Upper lobe of right lung (tissue), 1 donor: ENCODE data around the gene NABP1. TPM values are rescaled to one million over a fixed set of nuclear protein-coding genes. Genes with fewer than 3 reads are reported as not detected.
A peak's percentile ranks its signal among the peaks of the same experiment; 100 is the strongest.
"Not testable (repeated sequence)": the region's sequence is repeated elsewhere in the genome, so short reads cannot be mapped to it uniquely, and the experiment has no call there.

Experiments used
- ATAC-seq: fragments of 200-7000 bp; cut with Tn5 transposase; one replicate; pipeline ENCODE4 v1.9.1; 2020; ENCODE audit warnings: mild to moderate bottlenecking, moderate library complexity
- DNase-seq: peaks from one replicate; pipeline ENCODE4 v3.0.0-alpha.2; 2020
- H3K27ac ChIP-seq: fragments of 200-600 bp; one replicate; pipeline ENCODE4 v1.8.0; 2022
- H3K27me3 ChIP-seq: fragments of 200-600 bp; one replicate; pipeline ENCODE4 v1.8.0; 2022; ENCODE audit warnings: mild to moderate bottlenecking
- H3K36me3 ChIP-seq: fragments of 200-600 bp; one replicate; pipeline ENCODE4 v1.8.0; 2022
- H3K4me1 ChIP-seq: fragments of 200-600 bp; one replicate; pipeline ENCODE4 v1.8.0; 2022
- H3K4me3 ChIP-seq: fragments of 200-600 bp; one replicate; pipeline ENCODE4 v1.8.0; 2022; ENCODE audit warnings: mild to moderate bottlenecking
- H3K9me3 ChIP-seq: fragments of 200-600 bp; one replicate; pipeline ENCODE4 v1.8.0; 2022
- intact Hi-C: fragments of 100-400 bp; cut with DNase I; formaldehyde crosslinking; loops from one replicate; pipeline ENCODE4 v1.11.0; 2022
- total RNA-seq: library from RNA; stranded (reverse); fragmentation: NEBNext Ultra II Directional; extraction: Animal tissue kit (Norgen Biotek cat#: 25700); gene quantifications from one replicate; pipeline ENCODE4 v1.2.1, GENCODE V29; 2021
- TF ChIP-seq, protein P1 (sequence below): fragments of 200-600 bp; IDR thresholded peaks from one replicate; pipeline ENCODE4 v1.8.0; 2022; ENCODE audit warnings: antibody characterized with exemption
- donor health status: DM: no; HTN: yes; CAD: no; lungs with severe emphysema.

NABP1 gene
- total RNA-seq, 1 donor from 2014 or later: 50.2 TPM

DNA sequence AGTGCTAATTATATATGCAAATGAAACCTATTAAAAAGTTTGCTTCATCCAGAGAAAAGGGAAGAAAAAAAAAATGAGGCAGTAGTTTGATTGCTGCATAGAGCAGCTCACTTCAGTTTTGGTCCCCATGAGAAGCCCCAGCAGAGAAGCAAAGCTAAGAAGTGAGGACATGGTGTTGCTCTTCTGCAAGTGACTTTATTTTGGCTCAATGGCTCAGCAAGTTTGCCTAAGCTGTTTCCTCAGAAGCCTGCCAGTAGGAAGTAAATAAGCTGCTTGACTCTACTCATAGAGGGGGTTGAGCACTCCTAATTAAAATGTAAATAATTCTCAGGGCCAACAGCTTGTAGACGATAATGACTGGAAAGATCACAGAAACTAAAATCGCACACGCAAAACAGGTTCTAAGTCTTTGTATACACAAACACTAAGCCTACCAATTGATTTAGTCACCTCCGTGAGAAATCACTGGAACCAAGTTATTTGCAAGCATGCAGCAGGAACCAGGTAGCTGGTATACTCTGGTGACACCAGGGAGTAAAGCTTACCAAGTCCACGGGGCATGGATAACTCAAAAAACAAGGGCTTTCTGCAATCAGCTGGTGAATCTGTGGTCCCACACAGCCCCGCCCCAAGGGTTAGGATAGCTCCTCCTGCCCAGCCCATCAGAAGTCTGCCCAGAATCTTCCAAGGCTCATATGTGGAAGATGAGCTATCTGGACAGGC, 39.7 kb upstream of the NABP1 start:
- DNase-seq (no peak), ATAC-seq (peak; percentile 86)
- TF ChIP-seq, protein P1, sequence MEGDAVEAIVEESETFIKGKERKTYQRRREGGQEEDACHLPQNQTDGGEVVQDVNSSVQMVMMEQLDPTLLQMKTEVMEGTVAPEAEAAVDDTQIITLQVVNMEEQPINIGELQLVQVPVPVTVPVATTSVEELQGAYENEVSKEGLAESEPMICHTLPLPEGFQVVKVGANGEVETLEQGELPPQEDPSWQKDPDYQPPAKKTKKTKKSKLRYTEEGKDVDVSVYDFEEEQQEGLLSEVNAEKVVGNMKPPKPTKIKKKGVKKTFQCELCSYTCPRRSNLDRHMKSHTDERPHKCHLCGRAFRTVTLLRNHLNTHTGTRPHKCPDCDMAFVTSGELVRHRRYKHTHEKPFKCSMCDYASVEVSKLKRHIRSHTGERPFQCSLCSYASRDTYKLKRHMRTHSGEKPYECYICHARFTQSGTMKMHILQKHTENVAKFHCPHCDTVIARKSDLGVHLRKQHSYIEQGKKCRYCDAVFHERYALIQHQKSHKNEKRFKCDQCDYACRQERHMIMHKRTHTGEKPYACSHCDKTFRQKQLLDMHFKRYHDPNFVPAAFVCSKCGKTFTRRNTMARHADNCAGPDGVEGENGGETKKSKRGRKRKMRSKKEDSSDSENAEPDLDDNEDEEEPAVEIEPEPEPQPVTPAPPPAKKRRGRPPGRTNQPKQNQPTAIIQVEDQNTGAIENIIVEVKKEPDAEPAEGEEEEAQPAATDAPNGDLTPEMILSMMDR: no peak
- no peaks in the 10 kb centered on the region for H3K9me3 ChIP-seq
- H3K4me1 ChIP-seq: peaks cover 20% of the 10 kb centered on the region
- H3K27ac ChIP-seq: peak overlapping the region; percentile 60
- no peak overlapping the region for H3K4me3 ChIP-seq
- intact Hi-C loops: no loop called here
- no peaks in the 10 kb centered on the region for H3K36me3 ChIP-seq
- no peaks in the 10 kb centered on the region for H3K27me3 ChIP-seq

- intact Hi-C loops: no loop called here
- no peaks in the 10 kb centered on the region for H3K27me3 ChIP-seq
- DNase-seq: no peak
- no peak for ATAC-seq
- peaks cover 20% of the 10 kb centered on the region for H3K4me1 ChIP-seq
- peak overlapping the region; percentile 60 for H3K27ac ChIP-seq
- H3K4me3 ChIP-seq: no peak overlapping the region
- TF ChIP-seq, protein P1: no peak
- no peaks in the 10 kb centered on the region for H3K9me3 ChIP-seq
- no peaks in the 10 kb centered on the region for H3K36me3 ChIP-seq
Measured at GRCh38 chr2:191638802-191639172, 39.1 kb upstream of the NABP1 start.

DNA sequence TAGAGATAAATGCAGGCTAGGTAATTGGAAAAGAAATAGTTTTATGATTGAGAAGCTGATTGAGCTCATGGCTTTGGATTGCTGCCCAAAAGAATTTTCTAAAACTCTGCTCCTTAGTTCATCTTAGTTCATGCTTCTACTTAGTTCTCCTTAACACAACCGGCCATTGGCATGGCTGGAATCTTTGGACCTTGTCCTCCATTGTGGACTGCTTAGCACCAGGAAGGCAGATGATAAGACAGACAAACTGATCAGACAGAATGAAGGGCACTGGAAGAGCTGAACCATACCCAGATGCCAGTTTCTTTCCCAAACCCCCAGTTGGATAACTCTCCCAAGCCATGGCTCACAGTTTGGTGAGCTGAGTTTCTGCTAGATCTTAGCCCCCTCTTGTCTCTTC, 36.3 kb upstream of the NABP1 start:
- Histone ChIP-seq H3K4me1 (peaks cover 20% of the 10 kb centered on the region), H3K36me3 (no peaks in the 10 kb centered on the region), H3K9me3 (no peaks in the 10 kb centered on the region), H3K27ac (no peak overlapping the region), H3K4me3 (no peak overlapping the region), H3K27me3 (no peaks in the 10 kb centered on the region)
- TF ChIP-seq, protein P1: no peak
- intact Hi-C loops: no loop called here
- ATAC-seq (no peak), DNase-seq (no peak)

GRCh38 chr2:191642541-191642940, 35.4 kb upstream of the NABP1 start:
- TF ChIP-seq, protein P1: no peak
- ATAC-seq: no peak
- Histone ChIP-seq H3K27me3 (no peaks in the 10 kb centered on the region), H3K9me3 (no peaks in the 10 kb centered on the region), H3K4me1 (peaks cover 12% of the 10 kb centered on the region), H3K4me3 (no peak overlapping the region), H3K36me3 (no peaks in the 10 kb centered on the region), H3K27ac (no peak overlapping the region)
- no peak for DNase-seq
- intact Hi-C loops: no loop called here

DNA sequence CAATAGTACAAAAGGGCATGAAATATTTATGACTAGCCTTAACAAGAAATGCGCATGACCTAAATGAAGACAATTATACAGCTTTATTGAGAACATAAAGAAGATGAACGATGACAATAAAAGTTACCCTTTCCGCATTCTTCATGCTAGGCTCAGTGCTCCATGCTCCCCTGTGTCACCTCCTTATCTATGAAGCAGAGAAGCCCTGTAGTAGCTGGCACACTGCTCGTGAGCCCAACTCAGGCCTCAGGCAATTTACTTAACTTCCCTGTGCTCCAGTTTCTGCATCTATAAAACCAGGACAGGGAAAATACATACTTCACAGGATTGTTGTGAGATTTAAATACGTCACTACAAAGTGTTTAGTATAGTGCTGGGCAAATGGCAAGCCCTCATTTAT, 34.5 kb upstream of the NABP1 start:
- Histone ChIP-seq H3K27ac (no peak overlapping the region), H3K4me1 (peaks cover 4% of the 10 kb centered on the region), H3K36me3 (no peaks in the 10 kb centered on the region), H3K4me3 (no peak overlapping the region), H3K9me3 (no peaks in the 10 kb centered on the region), H3K27me3 (no peaks in the 10 kb centered on the region)
- intact Hi-C loops: no loop called here
- ATAC-seq (no peak), DNase-seq (no peak)
- TF ChIP-seq, protein P1: no peak

GRCh38 chr2:191644613-191645012, 33.3 kb upstream of the NABP1 start:
- H3K4me1 ChIP-seq, ATAC-seq, H3K27me3 ChIP-seq, DNase-seq, intact Hi-C loops, H3K9me3 ChIP-seq, H3K27ac ChIP-seq, H3K4me3 ChIP-seq, H3K36me3 ChIP-seq: not testable (repeated sequence)
